ENCODE results near the gene MED1.

The MED1 gene

DNA sequence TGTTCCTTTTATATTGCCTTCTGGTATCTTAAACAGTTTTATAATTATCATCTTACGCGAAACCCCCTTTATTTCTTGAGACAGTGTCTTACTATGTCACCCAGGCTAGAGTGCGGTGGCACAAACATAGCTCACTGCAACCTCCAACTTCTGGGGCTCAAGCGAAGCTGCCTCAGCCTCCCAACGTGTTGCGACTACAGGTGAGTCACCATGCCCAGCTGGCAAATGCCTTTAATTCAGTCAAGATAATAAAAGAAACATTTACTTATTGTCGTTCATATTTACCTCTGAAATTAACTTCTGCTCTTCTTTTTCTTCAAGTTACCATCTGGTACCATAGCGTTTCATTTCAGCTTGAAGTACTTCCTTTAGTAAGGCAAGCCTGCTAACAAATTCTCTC, 93.6 kb downstream of the MED1 start:
- no peaks in the 10 kb centered on the region for H3K9me3 ChIP-seq (ENCODE audit: insufficient read depth, low read depth, low read length)
- no peak overlapping the region for H3K9ac ChIP-seq (ENCODE audit: low read depth, low read length)
- H3K4me3 ChIP-seq (ENCODE audit: low read length) = no peak overlapping the region
- H3K36me3 ChIP-seq (ENCODE audit: insufficient read depth, low read depth, low read length) = no peaks in the 10 kb centered on the region
- H3K27ac ChIP-seq (ENCODE audit: low read length) = no peak overlapping the region
- no peaks in the 10 kb centered on the region for H3K27me3 ChIP-seq (ENCODE audit: insufficient read depth, low read length)
- no peaks in the 10 kb centered on the region for H3K4me1 ChIP-seq (ENCODE audit: insufficient read depth, low read length)

Measured in iPS-20b (cell line).